HG02840 (cell line): ENCODE data around the gene JMJD1C.
"Not testable (repeated sequence)": the region's sequence is repeated elsewhere in the genome, so short reads cannot be mapped to it uniquely, and the experiment has no call there.

Source experiments
- ATAC-seq: cut with Tn5 transposase; IDR thresholded peaks from one replicate; pipeline ENCODE4 v1.9.1; 2021; ENCODE audit warnings: mild to moderate bottlenecking, moderate library complexity, moderate number of reproducible peaks; ENCODE audit not compliant: unreplicated experiment, low FRiP score

The JMJD1C gene

DNA sequence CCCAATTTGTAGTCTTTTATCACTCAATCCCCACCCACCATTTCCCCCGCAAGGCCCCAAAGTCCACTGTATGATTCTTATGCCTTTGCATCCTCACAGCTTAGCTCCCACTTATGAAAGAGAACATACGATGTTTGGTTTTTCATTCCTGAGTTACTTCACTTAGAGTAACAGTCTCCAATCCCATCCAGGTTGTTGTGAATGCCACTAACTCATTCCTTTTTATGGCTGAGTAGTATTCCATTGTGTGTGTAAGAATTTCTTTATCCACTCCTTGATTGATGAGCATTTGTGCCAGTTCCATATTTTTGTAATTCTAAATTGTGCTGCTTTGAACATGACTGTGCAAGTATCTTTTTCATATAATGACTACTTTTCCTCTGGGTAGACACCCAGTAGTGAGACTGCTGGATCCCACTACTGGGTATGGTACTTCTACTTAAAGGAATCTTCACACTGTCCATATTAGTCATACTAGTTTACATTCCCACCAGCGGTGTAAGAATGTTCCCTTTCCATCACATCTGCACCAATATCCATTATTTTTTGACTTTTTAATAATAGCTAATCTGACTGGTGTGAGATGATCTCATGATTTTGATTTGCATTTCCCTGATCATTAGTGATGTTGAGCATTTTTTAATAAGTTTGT lies 152.6 kb downstream of the JMJD1C start:
- ATAC-seq, result no peak

GRCh38 chr10:63308628-63309027 lies 157.1 kb downstream of the JMJD1C start:
- ATAC-seq, result no peak

GRCh38 chr10:63304146-63304545 lies 161.6 kb downstream of the JMJD1C start:
- no peak for ATAC-seq

DNA sequence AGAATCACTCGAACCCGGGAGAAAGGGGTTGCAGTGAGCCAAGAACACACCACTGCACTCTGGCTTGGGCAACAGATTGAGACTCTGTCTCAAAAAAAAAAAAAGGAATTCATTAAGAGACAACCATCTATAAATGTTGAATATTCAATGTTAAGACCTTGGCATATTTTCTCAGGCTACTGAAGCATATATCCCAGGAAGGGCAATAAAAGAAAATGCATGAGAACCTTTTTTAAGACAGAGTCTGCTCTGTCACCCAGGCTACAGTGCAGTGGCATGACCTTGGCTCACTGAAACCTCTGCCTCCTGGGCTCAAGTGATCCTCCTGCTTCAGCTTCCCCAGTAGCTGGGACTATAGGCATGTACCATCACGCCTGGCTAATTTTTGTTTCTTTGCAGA lies 165.0 kb downstream of the JMJD1C start:
- ATAC-seq, result no peak

- ATAC-seq, result no peak
Measured at GRCh38 chr10:63297941-63298340, 167.8 kb downstream of the JMJD1C start.

DNA sequence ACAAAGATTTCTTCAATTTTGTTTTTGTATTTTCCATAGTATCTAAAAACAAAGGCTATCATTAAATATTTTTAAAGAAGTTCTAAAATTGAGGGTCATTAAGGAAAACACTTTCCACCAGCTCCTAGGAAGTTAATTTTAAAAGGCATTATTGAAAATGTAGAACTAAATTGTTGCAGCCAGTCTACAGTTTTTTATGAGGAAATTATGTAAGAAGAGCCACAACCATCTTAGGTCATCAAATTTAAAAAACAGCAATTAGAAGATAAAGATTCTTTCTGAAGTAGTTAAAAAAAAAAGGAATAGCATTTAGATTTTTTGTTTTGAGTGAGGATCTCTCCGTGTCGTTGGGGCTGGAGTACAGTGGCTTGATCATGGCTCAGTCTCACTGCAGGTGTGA lies 171.0 kb downstream of the JMJD1C start:
- ATAC-seq, result no peak

GRCh38 chr10:63292847-63293246 lies 172.9 kb downstream of the JMJD1C start:
- ATAC-seq, result not testable (repeated sequence)

- no peak for ATAC-seq
Measured at GRCh38 chr10:63288170-63288569, 177.6 kb downstream of the JMJD1C start.

DNA sequence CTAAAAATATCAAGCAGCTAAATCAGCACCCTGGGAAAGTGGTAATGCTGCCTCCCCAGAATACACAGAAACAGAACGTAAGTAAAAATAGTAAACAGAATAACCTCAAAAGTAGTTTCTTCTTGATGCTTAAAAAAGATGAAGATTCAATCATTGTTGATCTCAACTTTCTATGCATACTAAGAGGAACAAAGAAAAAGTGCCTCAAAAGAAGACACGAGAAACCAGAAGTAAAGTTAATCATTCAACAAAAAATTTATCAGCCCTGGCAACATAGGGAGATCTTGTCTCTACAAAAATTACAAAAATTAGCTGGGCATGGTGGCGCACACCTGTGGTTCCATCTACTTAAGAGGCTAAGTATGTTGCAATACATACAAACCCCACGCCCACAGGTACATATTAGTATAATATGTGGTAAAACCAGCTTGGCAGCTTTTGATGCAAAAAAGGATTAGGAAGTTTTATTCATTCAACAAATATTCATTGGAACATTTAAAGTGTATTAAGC lies 179.0 kb downstream of the JMJD1C start:
- ATAC-seq, result peak; percentile 79

DNA sequence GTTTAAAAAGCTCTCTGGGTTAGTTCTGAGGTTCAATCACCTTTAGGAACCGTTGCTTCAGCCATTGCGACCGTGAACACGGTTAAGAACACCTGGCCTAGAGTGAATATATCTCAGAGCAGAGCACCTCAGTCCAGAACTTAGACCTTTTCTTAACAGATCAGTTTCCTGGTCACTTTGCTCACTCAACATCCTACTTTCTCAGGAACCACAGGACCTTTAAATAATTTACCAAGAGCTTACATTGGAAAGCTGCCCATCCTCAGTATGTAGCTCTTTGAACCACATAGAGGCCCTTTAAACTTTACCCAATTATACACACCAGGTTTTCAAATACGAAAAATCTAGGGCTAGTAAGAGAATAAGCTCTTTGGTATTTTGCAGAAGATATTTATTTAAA lies 179.4 kb downstream of the JMJD1C start:
- peak; percentile 36 for ATAC-seq

GRCh38 chr10:63283901-63284300 lies 181.9 kb downstream of the JMJD1C start:
- ATAC-seq, result not testable (repeated sequence)

DNA sequence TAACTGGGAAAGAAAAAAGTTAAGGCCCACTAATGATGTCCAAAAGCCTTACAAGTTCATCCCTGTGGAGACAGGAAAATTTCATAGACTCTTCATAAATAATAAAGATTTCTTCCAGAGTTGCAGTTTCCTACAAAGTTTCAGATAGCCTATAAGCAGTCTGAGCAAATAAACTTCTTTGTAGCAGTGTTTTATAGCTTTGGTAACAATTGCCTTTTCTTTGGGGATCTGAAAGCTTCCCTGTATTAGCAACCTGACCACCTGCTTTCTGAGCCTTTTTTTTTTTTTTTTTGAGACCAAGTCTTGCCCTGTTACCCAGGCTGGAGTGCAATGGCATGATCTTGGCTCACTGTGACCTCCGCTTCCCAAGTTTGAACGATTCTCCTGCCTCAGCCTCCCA lies 182.7 kb downstream of the JMJD1C start:
- no peak for ATAC-seq

GRCh38 chr10:63281967-63282366 lies 183.8 kb downstream of the JMJD1C start:
- ATAC-seq, result no peak

DNA sequence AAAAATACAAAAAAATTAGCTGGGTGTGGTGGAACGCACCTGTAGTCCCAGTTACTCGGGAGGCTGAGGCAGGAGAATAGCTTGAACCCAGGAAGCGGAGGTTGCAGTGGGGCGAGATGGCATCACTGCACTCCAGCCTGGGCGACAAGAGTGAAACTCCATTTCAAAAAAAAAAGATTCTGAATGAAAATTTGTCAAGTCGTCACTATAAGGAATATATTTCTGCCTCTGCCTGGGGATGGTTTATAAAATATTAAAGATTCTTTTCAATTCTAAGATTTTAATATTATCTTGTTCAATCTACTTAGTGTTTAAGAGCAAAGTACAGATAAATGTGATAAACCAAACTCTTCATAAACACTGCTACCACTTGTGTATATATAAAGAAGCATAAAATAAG lies 185.4 kb downstream of the JMJD1C start:
- ATAC-seq, result no peak

GRCh38 chr10:63275094-63275493 lies 190.7 kb downstream of the JMJD1C start:
- no peak for ATAC-seq

DNA sequence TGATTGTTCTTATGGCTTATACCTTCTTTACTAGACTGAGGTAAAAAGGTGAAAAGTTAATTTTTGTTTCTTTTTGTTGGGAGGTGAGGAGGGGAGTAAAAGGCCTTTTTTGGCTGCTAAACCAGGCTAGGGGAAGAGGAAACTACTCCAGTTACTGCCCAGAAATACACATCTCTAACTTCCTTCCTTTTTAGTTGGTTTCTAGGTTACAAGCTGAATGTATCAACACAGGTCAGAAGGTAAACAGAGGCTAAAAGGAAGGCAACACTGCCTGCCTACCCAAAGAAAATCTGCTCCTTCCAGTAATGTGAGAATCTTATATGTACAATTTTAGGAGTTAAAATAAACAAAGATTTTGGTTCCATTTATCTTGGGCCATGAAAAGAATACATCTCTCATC lies 192.2 kb downstream of the JMJD1C start:
- no peak for ATAC-seq

GRCh38 chr10:63268798-63269503 lies 196.8 kb downstream of the JMJD1C start:
- ATAC-seq, result peak; percentile 92

DNA sequence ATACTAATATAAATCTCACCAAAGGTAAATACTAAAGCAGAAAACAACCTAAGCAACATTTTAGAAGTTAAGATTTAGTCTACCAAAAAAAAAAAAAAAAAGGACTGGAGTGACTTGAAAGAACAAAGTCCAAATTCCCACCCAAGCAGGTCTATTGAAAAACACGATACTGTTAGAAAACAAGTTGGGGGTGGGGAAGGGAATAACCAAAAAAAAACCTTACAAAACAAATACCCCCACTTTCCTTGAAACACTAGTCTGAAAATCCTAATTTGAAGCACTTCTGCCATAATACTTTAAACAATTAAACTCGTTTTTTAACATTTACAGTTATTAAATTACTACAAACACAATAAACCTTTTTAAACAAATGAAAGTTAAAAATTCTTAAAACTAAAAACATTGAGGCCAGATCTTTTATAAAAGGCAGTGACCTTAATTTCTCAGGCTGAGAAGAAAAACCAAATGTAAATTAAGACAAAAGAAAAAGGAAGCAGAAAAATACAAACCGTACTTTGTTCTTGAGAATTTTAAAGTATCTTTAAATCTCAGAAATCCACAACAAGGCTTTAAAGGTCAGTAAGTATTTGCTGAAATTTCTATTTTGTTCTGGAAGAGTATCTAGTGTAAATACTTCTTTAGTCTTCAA lies 197.5 kb downstream of the JMJD1C start:
- ATAC-seq, result no peak

DNA sequence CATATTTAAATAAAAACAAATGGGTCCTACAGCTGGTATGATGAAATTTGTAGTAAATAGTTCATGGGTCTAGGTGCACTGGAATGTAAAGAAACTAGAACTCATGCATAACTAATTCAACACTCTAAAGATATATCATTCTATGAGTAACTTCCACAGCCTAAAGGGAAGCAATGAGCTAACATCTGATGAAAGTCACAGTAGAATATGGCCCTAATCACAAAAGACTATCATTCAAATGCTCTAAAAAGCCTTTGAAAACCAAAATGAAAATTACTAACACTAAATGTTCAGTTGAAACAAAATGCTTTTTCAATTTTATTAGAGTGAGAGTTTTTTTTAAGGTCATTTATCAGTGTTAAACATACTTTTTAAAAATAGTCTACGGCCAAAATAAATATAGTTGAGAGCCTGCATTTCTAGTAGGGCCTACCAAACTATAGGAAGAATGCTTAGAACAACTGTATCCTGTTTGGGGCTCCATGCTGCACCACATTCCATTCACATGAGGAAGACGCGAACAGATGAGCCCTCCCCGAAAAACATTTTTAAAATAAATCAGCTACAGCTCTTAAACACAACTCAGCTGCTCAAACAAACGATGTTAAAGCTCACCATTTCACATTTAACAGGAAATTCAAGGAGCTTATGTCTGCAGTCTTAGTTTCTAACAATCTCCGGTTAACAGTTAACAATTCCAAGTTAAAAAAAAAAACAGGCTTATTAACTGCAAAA lies 198.2 kb downstream of the JMJD1C start:
- no peak for ATAC-seq

- ATAC-seq, result no peak
Measured at GRCh38 chr10:63266391-63267316, 199.1 kb downstream of the JMJD1C start.
